Type B pancreatic cell (in vitro differentiated cells): ENCODE results near the gene FANCC. TPM values are rescaled to one million over a fixed set of nuclear protein-coding genes. Genes with fewer than 3 reads are reported as not detected.
A peak's percentile ranks its signal among the peaks of the same experiment; 100 is the strongest.

Source experiments
- DNase-seq: peaks from one replicate; pipeline ENCODE4 v3.0.0; 2021; ENCODE audit warnings: mixed read lengths; ENCODE audit not compliant: unreplicated experiment; ENCODE audit errors: extremely low spot score
- H3K27ac Mint-ChIP-seq: 2 replicates; pipeline ENCODE4 v1.8.0; 2021; ENCODE audit warnings: mild to moderate bottlenecking, mixed read lengths
- H3K27me3 Mint-ChIP-seq: 2 replicates; pipeline ENCODE4 v1.8.0; 2021; ENCODE audit warnings: mixed read lengths
- H3K36me3 Mint-ChIP-seq: 2 replicates; pipeline ENCODE4 v1.8.0; 2021; ENCODE audit warnings: mixed read lengths
- H3K4me1 Mint-ChIP-seq: one replicate; pipeline ENCODE4 v1.8.0; 2021; ENCODE audit warnings: mixed read lengths; ENCODE audit not compliant: unreplicated experiment
- H3K4me3 Mint-ChIP-seq: 2 replicates; pipeline ENCODE4 v1.8.0; 2021; ENCODE audit warnings: mild to moderate bottlenecking, mixed read lengths
- H3K9me3 Mint-ChIP-seq: 2 replicates; pipeline ENCODE4 v1.8.0; 2021; ENCODE audit warnings: mixed read lengths
- total RNA-seq: library from RNA; stranded (reverse); gene quantifications from 2 replicates; pipeline ENCODE4 v1.2.1, GENCODE V29; 2021; ENCODE audit warnings: low replicate concordance
- TF ChIP-seq, protein P1 (sequence below): fragments of 200-600 bp; sonication (generic); conservative IDR thresholded peaks from 2 replicates; pipeline ENCODE4 v1.5.0; 2021; ENCODE audit warnings: antibody characterized with exemption, mild to moderate bottlenecking

The FANCC gene
- total RNA-seq, 1 donor from 2014 or later: 19.2 TPM

DNA sequence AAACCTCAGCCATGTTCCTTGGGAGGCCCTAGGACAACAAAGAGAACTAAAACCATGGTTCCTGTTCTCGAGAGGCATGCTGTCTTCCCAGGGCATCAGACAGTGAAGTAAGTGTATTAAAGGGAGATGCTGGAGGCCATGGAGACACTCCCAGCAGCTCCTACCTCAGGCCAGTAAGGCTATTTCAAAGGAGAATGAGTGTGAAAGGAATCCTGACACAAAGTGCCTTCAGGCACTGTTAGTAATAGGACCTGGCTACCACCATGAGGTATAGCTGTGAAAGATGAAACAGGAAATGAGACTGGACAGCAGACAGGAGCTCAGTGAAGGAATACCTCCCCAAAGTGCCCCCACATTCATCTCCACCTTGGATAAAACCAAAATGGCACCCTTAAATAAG, 71.0 kb downstream of the FANCC start:
- Mint-ChIP-seq H3K9me3 (no peaks in the 10 kb centered on the region), H3K27me3 (no peaks in the 10 kb centered on the region), H3K4me3 (no peak overlapping the region), H3K4me1 (peaks cover 20% of the 10 kb centered on the region), H3K27ac (no peak overlapping the region), H3K36me3 (peaks cover 17% of the 10 kb centered on the region)
- TF ChIP-seq, protein P1, sequence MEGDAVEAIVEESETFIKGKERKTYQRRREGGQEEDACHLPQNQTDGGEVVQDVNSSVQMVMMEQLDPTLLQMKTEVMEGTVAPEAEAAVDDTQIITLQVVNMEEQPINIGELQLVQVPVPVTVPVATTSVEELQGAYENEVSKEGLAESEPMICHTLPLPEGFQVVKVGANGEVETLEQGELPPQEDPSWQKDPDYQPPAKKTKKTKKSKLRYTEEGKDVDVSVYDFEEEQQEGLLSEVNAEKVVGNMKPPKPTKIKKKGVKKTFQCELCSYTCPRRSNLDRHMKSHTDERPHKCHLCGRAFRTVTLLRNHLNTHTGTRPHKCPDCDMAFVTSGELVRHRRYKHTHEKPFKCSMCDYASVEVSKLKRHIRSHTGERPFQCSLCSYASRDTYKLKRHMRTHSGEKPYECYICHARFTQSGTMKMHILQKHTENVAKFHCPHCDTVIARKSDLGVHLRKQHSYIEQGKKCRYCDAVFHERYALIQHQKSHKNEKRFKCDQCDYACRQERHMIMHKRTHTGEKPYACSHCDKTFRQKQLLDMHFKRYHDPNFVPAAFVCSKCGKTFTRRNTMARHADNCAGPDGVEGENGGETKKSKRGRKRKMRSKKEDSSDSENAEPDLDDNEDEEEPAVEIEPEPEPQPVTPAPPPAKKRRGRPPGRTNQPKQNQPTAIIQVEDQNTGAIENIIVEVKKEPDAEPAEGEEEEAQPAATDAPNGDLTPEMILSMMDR: no peak
- no peak for DNase-seq

DNA sequence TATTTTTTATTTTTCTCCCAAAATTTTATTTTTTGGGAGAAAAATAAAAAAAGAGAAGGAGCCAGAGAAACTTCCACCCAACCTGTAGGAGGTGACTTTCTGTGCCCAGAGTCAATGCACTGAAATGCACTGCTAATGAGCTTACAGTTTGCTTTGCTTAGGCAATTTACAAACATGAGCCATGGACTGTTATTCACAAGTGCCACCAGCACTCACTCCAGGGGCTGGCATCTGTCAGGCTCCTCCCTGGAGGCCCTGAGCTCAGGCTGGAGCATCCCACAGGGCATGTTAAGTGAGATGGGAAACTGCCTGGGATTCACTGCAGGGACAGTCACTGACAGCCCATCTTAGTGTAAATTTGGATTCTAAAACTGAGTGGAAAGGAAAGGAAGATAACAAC, 74.9 kb downstream of the FANCC start:
- Mint-ChIP-seq H3K9me3 (no peaks in the 10 kb centered on the region), H3K27me3 (no peaks in the 10 kb centered on the region), H3K36me3 (peaks cover 29% of the 10 kb centered on the region), H3K4me3 (no peak overlapping the region), H3K4me1 (peaks cover 7% of the 10 kb centered on the region), H3K27ac (no peak overlapping the region)
- no peak for DNase-seq
- TF ChIP-seq, protein P1: no peak

DNA sequence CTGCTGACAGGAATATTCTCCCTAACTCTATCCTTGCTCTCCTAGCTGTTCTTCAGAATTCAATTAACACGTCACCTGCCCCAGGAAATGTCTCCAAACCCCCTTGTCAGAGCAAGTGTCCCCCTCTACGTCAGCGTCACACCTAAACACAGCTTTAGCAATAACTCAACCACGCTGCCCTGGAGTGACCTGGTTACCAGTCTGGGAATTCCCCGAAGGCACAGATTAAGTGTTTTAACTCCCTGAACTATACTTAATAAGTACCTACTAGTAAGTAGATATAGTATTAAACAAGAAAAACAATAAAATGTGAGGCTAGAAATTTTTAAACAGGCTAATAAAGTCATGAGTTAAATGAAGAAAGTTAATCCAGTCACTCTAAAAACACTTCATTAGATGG, 78.4 kb downstream of the FANCC start:
- peaks cover 21% of the 10 kb centered on the region for H3K36me3 Mint-ChIP-seq
- no peaks in the 10 kb centered on the region for H3K9me3 Mint-ChIP-seq
- H3K27ac Mint-ChIP-seq: no peak overlapping the region
- H3K4me1 Mint-ChIP-seq: peaks cover 4% of the 10 kb centered on the region
- no peak for DNase-seq
- TF ChIP-seq, protein P1: no peak
- H3K27me3 Mint-ChIP-seq: no peaks in the 10 kb centered on the region
- no peak overlapping the region for H3K4me3 Mint-ChIP-seq

DNA sequence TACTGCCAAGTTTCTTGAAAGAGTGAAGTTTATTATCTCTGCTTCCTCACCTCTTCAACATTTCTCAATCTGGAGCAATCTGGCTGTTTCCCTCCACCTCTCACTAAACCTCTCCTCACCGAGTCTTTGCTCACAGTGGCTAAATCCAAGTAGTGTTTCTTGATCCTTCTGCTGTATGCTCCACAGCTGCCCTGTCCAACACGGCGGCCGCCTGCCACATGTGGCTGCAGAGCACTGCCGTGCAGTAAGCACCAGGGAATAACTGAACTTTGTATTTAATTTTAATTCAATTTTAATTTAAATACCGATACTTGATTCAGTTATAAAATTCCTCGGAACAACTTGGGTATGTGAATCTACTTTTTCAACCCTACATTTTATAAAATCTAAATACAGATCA, 80.2 kb downstream of the FANCC start:
- Mint-ChIP-seq H3K27me3 (no peaks in the 10 kb centered on the region), H3K4me1 (no peaks in the 10 kb centered on the region), H3K27ac (no peak overlapping the region), H3K36me3 (peaks cover 25% of the 10 kb centered on the region), H3K9me3 (no peaks in the 10 kb centered on the region), H3K4me3 (no peak overlapping the region)
- TF ChIP-seq, protein P1: no peak
- DNase-seq: no peak

DNA sequence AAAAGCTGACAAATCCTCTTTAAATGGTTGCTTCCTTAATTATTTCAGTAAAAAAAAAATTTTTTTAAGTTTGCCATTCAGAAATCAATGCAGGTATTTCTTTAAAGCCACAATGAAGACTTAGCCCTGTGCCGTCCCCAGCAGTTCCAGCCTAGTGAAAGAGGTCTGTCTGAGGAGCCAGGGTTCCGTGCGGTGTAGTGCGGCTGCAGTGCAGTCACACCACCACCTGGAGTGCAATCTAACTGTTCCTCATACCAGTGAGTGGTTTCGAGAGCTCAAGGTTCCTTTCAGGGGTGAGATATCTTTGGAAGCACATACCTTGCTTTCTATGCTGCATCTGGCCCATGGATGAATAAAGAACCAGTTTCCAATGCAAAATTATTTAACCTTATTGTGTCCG, 87.5 kb downstream of the FANCC start:
- Mint-ChIP-seq H3K36me3 (peaks cover 20% of the 10 kb centered on the region), H3K9me3 (peaks cover 3% of the 10 kb centered on the region), H3K27me3 (no peaks in the 10 kb centered on the region), H3K27ac (no peak overlapping the region), H3K4me3 (no peak overlapping the region), H3K4me1 (peaks cover 9% of the 10 kb centered on the region)
- no peak for DNase-seq
- TF ChIP-seq, protein P1: peak; percentile 48
